ENCODE data around the gene MYB.
"Not testable (repeated sequence)": the region's sequence is repeated elsewhere in the genome, so short reads cannot be mapped to it uniquely, and the experiment has no call there.

- TF ChIP-seq POLR2AphosphoS5, CTCF, POLR2A (IDR thresholded peaks at IDR 0.05): not testable (repeated sequence)
These were observed 30.6 kb upstream of the MYB start for GRCh38 chr6:135150481-135150880.

All from prostate gland (tissue), 2 donors.